Keratinocyte (primary cell): ENCODE data around the gene CRYGS. TPM values are rescaled to one million over a fixed set of nuclear protein-coding genes. Genes with fewer than 3 reads are reported as not detected.

Source experiments
- DNase-seq: peaks from one replicate; pipeline ENCODE4 v3.0.0-alpha.2; 2011; ENCODE audit warnings: low read depth, missing footprints, low spot score
- FAIRE-seq: peaks from 2 replicates; lab custom pipeline; 2011; peaks lifted over from hg19 to GRCh38; lab: Jason Lieb, UNC
- H2AFZ ChIP-seq: 2 replicates; pipeline ENCODE4 v1.6.0; 2012; ENCODE audit warnings: low read length, control low read depth, inconsistent platforms; ENCODE audit not compliant: control insufficient read depth
- H3K27ac ChIP-seq: 2 replicates; pipeline ENCODE4 v1.5.1; 2011; ENCODE audit warnings: low read length; ENCODE audit not compliant: control insufficient read depth, insufficient read depth
- H3K27me3 ChIP-seq: 3 replicates; pipeline ENCODE4 v1.6.0; 2011; ENCODE audit warnings: low read length; ENCODE audit not compliant: control insufficient read depth, insufficient read depth; ENCODE audit errors: extremely low read depth
- H3K36me3 ChIP-seq, 2 experiments: 2 replicates in 1 of 2; 3 replicates in 1 of 2; pipeline ENCODE4 v1.5.1; 2011; ENCODE audit warnings: low read length in 2 of 2, mild to moderate bottlenecking in 1 of 2; ENCODE audit not compliant: control insufficient read depth in 2 of 2, insufficient read depth in 2 of 2; ENCODE audit errors: extremely low read depth in 1 of 2
- H3K4me1 ChIP-seq: 3 replicates; pipeline ENCODE4 v1.5.1; 2011; ENCODE audit warnings: low read length; ENCODE audit not compliant: control insufficient read depth, insufficient read depth; ENCODE audit errors: extremely low read depth
- H3K4me2 ChIP-seq: 3 replicates; pipeline ENCODE4 v1.6.0; 2011; ENCODE audit warnings: low read depth, low read length; ENCODE audit not compliant: control insufficient read depth, insufficient read depth; ENCODE audit errors: extremely low read depth
- H3K4me3 ChIP-seq, 3 experiments: fragments of 200-600 bp in 1 of 3; sonication (generic) in 1 of 3; 2 replicates in 2 of 3; 3 replicates in 1 of 3; pipeline ENCODE4 v1.5.1; 2011 to 2016; ENCODE audit warnings: low read length in 3 of 3, mild to moderate bottlenecking in 3 of 3, control low read depth in 2 of 3, inconsistent platforms in 1 of 3, low read depth in 1 of 3, mixed read lengths in 1 of 3, mixed run types in 1 of 3, moderate library complexity in 1 of 3; ENCODE audit not compliant: control insufficient read depth in 2 of 3, insufficient read depth in 2 of 3; ENCODE audit errors: extremely low read depth in 1 of 3
- H3K79me2 ChIP-seq: 2 replicates; pipeline ENCODE4 v1.6.0; 2012; ENCODE audit warnings: low read length; ENCODE audit not compliant: control insufficient read depth, insufficient read depth
- H3K9ac ChIP-seq: 3 replicates; pipeline ENCODE4 v1.6.0; 2011; ENCODE audit warnings: low read length; ENCODE audit not compliant: control insufficient read depth, insufficient read depth; ENCODE audit errors: extremely low read depth
- H3K9me1 ChIP-seq: 3 replicates; pipeline ENCODE4 v1.6.0; 2011; ENCODE audit warnings: low read length; ENCODE audit not compliant: control insufficient read depth, insufficient read depth; ENCODE audit errors: extremely low read depth
- H3K9me3 ChIP-seq: 2 replicates; pipeline ENCODE4 v1.5.1; 2012; ENCODE audit warnings: low read depth, low read length; ENCODE audit not compliant: control insufficient read depth
- H4K20me1 ChIP-seq: 3 replicates; pipeline ENCODE4 v1.6.0; 2011; ENCODE audit warnings: low read length; ENCODE audit not compliant: control insufficient read depth, insufficient read depth; ENCODE audit errors: extremely low read depth
- CTCF ChIP-seq, 3 experiments: IDR thresholded peaks in 1 of 3; conservative IDR thresholded peaks in 1 of 3; optimal IDR thresholded peaks in 1 of 3; 2 replicates in 2 of 3; 3 replicates in 1 of 3; pipeline versions ENCODE3 to v1.5.1; 2011; ENCODE audit warnings: low read length in 3 of 3, mild to moderate bottlenecking in 3 of 3, moderate library complexity in 2 of 3, control low read depth in 1 of 3, inconsistent platforms in 1 of 3; ENCODE audit not compliant: insufficient read depth in 2 of 3; ENCODE audit errors: extremely low read depth in 1 of 3
- EZH2 ChIP-seq: IDR thresholded peaks from one replicate; pipeline ENCODE4 v1.6.1; 2012; ENCODE audit warnings: inconsistent platforms, mild to moderate bottlenecking, low read length, moderate library complexity
- dilution Hi-C: fragments of 300-500 bp; cut with MboI; formaldehyde crosslinking; loops from one replicate; pipeline ENCODE4 v1.7.0; 2020; ENCODE audit warnings: low sequenced_read_pairs; ENCODE audit not compliant: extremely low pct_ligation_motif_present
- polyA plus RNA-seq, 5 experiments: library from polyadenylated mRNA; depleted of rRNA in 3 of 5; stranded (reverse) in 3 of 5; stranded (forward) in 1 of 5; unstranded in 1 of 5; fragments of >200 nt; gene quantifications; 1 replicate in 1 of 5; 2 replicates in 3 of 5; 3 replicates in 1 of 5; pipeline versions ENCODE4 v1.2.1 to v1.2.3, GENCODE V29; 2011 to 2012; ENCODE audit warnings: missing spikeins in 2 of 5, low read depth in 1 of 5, low replicate concordance in 1 of 5

The CRYGS gene
- polyA plus RNA-seq, 1 donor (not counting 4 experiments of a cell fraction or from before 2014, with no cell fraction given), result 3.4 TPM

DNA sequence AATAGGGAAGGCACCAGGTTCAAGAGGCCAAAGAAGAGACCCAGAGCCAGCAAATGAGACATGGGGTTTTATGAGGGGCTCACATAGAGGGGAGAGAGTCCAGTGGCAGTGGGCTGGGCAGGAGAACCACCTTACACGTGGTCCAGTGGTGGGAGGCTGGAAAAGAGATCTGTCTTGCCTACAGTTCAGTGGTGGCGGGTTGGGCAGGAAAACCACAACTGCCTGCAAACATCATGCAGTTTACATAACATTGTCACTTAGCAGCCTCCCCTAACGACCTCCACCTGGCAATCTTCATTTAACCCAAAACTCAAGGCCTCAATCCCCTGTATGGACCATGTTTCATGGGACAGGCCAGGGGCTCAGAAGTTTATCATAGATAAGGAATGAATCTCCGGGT lies 29.1 kb downstream of the CRYGS start:
- Histone ChIP-seq H3K27me3 (no peaks in the 10 kb centered on the region), H2AFZ (no peak overlapping the region), H3K27ac (no peak overlapping the region), H3K4me2 (no peak overlapping the region), H3K9me3 (no peaks in the 10 kb centered on the region), H3K9me1 (no peaks in the 10 kb centered on the region), H3K79me2 (no peaks in the 10 kb centered on the region), H3K36me3 (no peaks in the 10 kb centered on the region), H3K4me1 (peaks cover 7% of the 10 kb centered on the region), H4K20me1 (no peaks in the 10 kb centered on the region), H3K9ac (no peak overlapping the region), H3K4me3 (no peak overlapping the region)
- DNase-seq, result no peak
- TF ChIP-seq CTCF (optimal IDR thresholded peaks at IDR 0.05 in 1 of 3, IDR thresholded peaks at IDR 0.05 in 1 of 3, conservative IDR thresholded peaks at IDR 0.05 in 1 of 3; ENCODE audit: extremely low read depth in 1 of 3, insufficient read depth in 2 of 3, low read length in 3 of 3) (no peak), EZH2 (no peak)
- dilution Hi-C loops, result no loop called here
- FAIRE-seq, result no peak

GRCh38 chr3:186514296-186515002 lies 29.7 kb downstream of the CRYGS start:
- Histone ChIP-seq H3K4me2 (no peak overlapping the region), H2AFZ (no peak overlapping the region), H4K20me1 (no peaks in the 10 kb centered on the region), H3K79me2 (no peaks in the 10 kb centered on the region), H3K9me1 (no peaks in the 10 kb centered on the region), H3K4me3 (no peak overlapping the region), H3K36me3 (no peaks in the 10 kb centered on the region), H3K9me3 (no peaks in the 10 kb centered on the region), H3K4me1 (peaks cover 10% of the 10 kb centered on the region), H3K27me3 (no peaks in the 10 kb centered on the region), H3K27ac (no peak overlapping the region), H3K9ac (no peak overlapping the region)
- FAIRE-seq, result no peak
- dilution Hi-C loops, result no loop called here
- no peak for DNase-seq
- TF ChIP-seq EZH2 (no peak), CTCF (optimal IDR thresholded peaks at IDR 0.05 in 1 of 3, IDR thresholded peaks at IDR 0.05 in 1 of 3, conservative IDR thresholded peaks at IDR 0.05 in 1 of 3; ENCODE audit: extremely low read depth in 1 of 3, insufficient read depth in 2 of 3, low read length in 3 of 3) (peak; percentile 56 to 70 (median 67))
